ENCODE results near the gene GGT6.

The GGT6 gene

GRCh38 chr17:4551141-4551540, 9.2 kb downstream of the GGT6 start:
- DNase-seq (ENCODE audit: low read depth), result no peak

- no peak for DNase-seq (ENCODE audit: low read depth)
These were observed 9.8 kb downstream of the GGT6 start for GRCh38 chr17:4550534-4551039.

- no peak for DNase-seq (ENCODE audit: low read depth)
These were observed 10.4 kb downstream of the GGT6 start for GRCh38 chr17:4549781-4550533.

GRCh38 chr17:4548721-4549531, 11.5 kb downstream of the GGT6 start:
- no peak for DNase-seq (ENCODE audit: low read depth)

- no peak for DNase-seq (ENCODE audit: low read depth)
These were observed 12.3 kb downstream of the GGT6 start for GRCh38 chr17:4548061-4548461.

- DNase-seq (ENCODE audit: low read depth), result no peak
These were observed 13.1 kb downstream of the GGT6 start for GRCh38 chr17:4547118-4547906.

GRCh38 chr17:4545217-4545951, 15.0 kb downstream of the GGT6 start:
- DNase-seq (ENCODE audit: low read depth), result no peak

GRCh38 chr17:4544951-4545216, 15.5 kb downstream of the GGT6 start:
- DNase-seq (ENCODE audit: low read depth), result no peak

GRCh38 chr17:4544135-4544950, 16.0 kb downstream of the GGT6 start:
- DNase-seq (ENCODE audit: low read depth), result no peak

- DNase-seq (ENCODE audit: low read depth), result no peak
These were observed 16.8 kb downstream of the GGT6 start for GRCh38 chr17:4543557-4544026.

GRCh38 chr17:4542726-4543191, 17.6 kb downstream of the GGT6 start:
- DNase-seq (ENCODE audit: low read depth), result no peak

GRCh38 chr17:4542003-4542725, 18.2 kb downstream of the GGT6 start:
- no peak for DNase-seq (ENCODE audit: low read depth)

GRCh38 chr17:4541328-4542002, 18.9 kb downstream of the GGT6 start:
- no peak for DNase-seq (ENCODE audit: low read depth)

GRCh38 chr17:4540687-4541327, 19.6 kb downstream of the GGT6 start:
- DNase-seq (ENCODE audit: low read depth), result no peak

GRCh38 chr17:4540224-4540651, 20.1 kb downstream of the GGT6 start:
- DNase-seq (ENCODE audit: low read depth), result no peak

- no peak for DNase-seq (ENCODE audit: low read depth)
These were observed 20.7 kb downstream of the GGT6 start for GRCh38 chr17:4539576-4540223.

- DNase-seq (ENCODE audit: low read depth), result no peak
These were observed 21.4 kb downstream of the GGT6 start for GRCh38 chr17:4539025-4539424.

GRCh38 chr17:4538236-4539002, 22.0 kb downstream of the GGT6 start:
- DNase-seq (ENCODE audit: low read depth), result no peak

All from amniotic epithelial cell (primary cell).